SH-SY5Y (cell line): ENCODE data around the gene EPHB2.

Experiments
- GATA2 ChIP-seq: IDR thresholded peaks from 2 replicates; pipeline ENCODE4 v1.6.1; 2011; ENCODE audit warnings: mild to moderate bottlenecking, low read depth, low read length
- GATA3 ChIP-seq: IDR thresholded peaks from 2 replicates; pipeline ENCODE4 v1.6.1; 2011; ENCODE audit warnings: low read depth, mild to moderate bottlenecking, low read length, moderate library complexity

DNA sequence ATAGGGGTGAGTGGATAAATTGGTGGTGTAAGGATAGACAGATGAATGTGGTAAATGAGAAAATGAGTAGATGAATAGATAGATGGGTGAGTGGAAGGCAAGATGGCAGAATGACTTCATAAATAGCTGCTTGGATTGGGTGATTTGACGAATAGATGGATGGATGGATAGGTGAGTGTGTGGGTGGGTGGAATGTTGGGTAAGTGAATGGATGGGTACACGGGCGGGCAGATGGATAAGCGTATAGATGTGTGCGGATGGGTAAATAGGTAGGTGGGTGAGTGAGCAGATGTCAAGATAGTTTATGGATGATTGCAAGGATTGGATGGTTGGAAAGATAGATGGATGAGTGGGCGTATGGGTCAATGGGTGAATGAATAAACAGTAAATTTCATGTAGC, 59.3 kb downstream of the EPHB2 start:
- TF ChIP-seq GATA3 = no peak
- TF ChIP-seq GATA2 = no peak
